ENCODE measurements around the gene RALB. TPM values are rescaled to one million over a fixed set of nuclear protein-coding genes. Genes with fewer than 3 reads are reported as not detected.
A peak's percentile ranks its signal among the peaks of the same experiment; 100 is the strongest.
"Not testable (repeated sequence)": the region's sequence is repeated elsewhere in the genome, so short reads cannot be mapped to it uniquely, and the experiment has no call there.

RALB gene
- total RNA-seq, 1 donor from 2014 or later: 16.3 TPM

DNA sequence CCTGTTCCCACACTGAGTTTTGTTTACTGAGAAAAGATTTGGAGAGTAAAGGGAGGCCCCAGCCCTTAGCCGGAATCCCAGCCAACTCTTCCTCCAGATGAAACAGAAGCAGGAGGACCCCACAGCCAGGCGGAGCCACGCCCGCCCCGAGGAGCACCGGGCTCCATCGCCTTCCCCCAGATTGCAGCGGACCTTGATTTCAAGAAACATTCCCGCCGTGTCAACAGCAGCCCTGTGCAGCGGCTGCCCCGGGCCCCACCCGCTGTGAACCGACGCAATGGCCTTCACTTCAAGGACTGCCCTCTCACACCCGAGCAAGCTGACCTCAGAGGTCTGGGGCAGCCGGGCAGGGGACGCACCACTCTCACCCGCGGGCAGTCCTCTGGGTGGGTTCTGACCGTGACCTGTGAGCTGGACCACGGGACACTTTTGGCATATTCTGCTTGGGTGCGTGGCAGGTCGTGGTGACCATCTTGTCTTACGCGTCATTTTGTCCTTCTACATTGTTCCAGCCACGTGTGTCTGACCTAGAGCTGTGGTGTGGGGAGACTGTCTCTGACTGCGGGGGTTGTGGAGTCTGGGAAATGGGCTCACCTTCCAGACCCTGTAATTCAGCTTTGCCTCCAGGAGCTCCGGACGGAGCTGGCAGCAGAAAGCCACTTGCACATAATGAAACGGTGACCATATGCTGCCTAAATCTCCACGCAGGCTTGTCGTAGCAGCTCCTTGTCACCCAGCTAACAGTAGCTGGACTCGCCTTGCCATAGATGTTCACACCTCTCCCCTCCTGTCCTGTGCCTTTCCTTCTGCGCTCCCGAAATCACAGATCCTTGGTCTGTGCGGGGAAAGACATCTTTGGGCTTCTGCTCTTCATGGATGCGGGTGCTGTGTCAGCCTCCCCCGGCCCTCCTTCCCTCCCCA is 61.3 kb downstream of the RALB start:
- ATAC-seq: peak; percentile 30
- no peak for DNase-seq (ENCODE audit: low spot score)

DNA sequence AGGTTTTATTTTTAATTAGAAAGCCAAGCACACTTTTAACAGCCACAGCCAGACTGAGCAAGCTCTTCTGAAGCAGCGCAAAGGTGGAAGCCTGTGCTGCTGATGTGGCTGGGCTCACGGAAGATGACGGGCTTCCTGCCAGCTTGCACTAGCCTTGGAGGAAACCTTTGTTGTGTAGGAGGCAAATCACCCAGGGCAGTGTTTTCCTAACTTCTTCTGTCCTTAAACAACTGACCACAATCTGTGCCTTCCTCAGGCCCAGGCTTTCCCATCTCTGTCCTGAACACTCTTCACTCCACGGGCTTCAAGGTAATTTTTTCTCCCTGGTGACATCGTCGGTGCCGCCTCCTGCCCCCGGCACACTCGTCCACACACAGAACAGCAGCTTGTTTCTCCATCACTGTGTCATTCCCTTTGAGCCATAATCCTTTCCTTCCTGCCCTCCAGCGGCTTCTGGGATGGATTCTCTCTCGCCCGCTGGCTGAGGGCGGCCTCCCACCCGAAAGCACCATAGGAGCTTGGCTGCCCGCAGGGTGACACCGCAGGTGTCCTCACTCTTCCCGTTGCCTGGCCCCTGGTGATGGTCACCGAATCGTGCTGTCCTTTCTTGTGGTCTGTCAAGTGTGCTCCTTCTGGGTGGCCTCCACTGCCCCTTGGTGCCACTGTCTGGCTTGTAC is 62.2 kb downstream of the RALB start:
- DNase-seq (ENCODE audit: low spot score): no peak
- no peak for ATAC-seq

DNA sequence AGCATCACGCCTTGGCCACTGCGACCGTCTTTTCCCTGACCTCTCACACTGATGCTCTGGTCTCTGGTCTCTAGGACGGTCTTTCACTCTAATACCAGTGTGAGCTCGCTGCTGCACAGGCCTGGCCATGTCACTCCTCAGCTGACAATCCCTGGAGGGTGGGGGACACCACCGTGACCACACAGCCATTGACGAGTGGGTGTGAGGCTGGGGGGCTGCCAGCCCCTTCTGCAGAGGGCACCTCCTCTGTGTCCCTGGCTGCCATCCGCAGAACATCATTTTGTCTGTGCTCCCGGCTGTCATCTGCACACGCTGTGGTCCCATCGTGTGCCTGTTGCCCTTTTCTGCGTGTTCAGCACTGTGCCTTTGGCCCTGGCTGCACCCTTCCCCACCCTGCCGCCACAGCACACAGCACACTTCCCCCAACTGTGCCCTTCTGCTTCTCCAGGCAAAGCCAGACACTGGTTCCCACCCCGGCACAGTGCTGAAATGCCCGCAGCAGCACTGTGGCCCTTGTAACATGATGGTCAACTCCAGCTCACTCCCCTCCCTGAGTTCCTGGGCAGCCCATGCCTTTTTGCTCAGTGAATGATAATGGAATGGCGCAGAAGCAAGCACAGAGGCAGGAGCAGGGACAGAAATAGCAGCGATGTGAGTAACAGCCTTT is 62.8 kb downstream of the RALB start:
- DNase-seq (ENCODE audit: low spot score): no peak

DNA sequence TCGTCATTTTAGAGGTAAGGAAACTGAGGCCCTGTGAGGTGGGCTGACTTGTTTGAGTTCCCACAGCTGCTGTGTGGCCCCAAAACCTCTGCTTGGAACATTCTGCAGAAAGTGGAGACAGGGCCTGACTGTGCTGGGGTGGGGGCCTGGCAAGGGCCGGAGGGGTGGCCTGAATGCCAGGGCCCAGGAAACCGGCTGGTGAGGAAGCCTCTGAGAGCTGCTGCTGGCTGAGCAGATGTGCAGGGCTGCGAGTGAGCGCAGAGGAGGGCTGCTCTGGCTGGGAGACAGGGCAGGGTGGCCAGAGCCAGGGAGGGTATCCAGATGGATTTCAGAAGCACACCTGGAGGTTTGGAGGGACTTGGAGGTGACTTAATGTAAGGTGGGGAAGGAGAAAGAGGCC is 63.4 kb downstream of the RALB start:
- ATAC-seq (no peak), DNase-seq (ENCODE audit: low spot score) (no peak)

More for the DNA sequence above, 62.8 kb downstream of the RALB start:
- no peak for ATAC-seq

DNA sequence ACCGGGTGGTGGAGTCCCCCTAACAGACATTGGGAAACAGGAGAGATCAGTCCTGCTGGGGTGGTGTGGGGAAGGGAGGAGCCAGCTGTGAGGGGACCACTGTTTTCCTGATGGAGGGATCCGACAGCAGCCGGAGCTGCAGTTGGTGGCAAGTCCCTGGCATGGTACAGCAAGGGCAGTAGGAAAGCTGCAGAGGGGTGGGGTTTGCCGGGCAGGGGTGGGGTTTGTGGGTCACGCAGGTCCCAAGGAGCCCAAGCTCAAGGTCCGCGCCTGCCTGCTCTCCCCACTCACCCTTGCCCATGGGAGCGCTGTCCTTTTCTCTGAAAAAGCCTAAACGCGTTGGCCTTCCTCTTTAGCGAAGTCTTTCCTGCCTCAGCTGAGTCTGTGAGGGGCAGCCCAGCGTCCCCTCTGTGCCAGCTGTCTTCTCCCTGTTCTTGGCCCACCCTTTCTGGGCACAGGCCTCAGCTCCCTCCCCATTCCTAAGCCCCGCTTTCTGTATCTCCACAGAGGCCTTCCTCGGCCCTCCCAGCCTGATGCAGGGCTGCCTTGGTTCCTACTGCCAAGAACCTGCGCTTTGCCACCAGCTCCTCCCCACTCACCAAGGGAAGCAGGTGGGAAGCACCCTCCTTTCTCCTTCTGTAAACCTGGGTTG is 64.0 kb downstream of the RALB start:
- DNase-seq (ENCODE audit: low spot score) (no peak), ATAC-seq (no peak)

DNA sequence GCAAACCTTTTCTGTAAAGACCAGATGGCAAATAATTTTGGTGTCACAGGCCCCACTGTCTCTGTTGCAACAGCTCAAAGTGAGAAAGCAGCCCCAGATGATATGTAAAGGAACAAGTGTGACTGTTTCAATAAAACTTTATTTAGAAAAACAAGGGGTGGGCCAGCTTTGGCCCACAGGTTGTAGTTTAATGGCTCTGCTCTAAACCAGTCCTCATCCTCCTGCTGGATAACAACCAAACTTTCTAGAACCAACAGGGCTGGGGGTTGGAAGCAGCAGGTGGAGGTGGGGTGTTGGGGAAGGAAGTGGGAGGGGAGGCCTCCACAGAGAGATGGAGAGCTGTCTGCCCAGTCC is 64.5 kb downstream of the RALB start:
- ATAC-seq: no peak
- no peak for DNase-seq (ENCODE audit: low spot score)

DNA sequence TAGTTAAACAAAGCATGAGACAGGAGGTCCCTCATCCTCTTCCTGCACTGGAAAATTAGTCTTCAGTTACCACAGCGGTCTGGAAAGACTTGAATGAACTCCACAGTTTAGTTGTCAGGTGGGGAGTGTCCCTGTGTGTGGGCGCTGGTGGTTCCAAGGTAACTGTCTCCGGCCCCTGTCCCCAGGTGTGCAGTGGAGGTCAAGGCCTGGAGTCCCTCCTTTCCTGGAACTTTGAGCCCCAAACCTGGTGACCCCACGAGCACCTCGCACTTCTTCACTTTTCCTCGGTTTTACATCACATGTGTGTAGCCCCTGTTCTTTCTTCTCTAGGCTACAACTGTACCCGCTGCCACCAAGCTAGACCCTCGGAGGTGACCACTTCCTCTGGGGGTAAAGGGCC is 65.3 kb downstream of the RALB start:
- ATAC-seq (no peak), DNase-seq (ENCODE audit: low spot score) (no peak)

DNA sequence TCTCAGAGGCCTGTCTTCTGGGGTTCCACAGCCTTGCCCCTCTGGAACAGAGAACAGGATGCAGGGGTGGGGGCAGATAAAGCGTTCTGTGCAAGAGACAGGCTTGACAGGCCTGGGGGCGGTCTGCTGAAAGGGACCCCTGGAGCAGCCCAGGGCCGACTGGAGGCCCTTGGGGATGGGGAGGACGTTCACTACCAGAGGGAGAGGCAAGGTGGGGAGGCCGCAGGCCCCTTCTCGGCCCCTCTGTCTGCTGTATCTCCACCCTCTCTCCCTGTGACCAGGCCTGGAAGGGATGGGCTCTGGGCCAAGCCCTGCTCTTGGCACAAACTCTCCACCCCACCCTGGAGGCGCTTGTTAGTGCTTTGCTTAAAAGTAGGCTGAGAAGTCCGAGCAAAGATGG is 66.0 kb downstream of the RALB start:
- no peak for DNase-seq (ENCODE audit: low spot score)
- no peak for ATAC-seq

DNA sequence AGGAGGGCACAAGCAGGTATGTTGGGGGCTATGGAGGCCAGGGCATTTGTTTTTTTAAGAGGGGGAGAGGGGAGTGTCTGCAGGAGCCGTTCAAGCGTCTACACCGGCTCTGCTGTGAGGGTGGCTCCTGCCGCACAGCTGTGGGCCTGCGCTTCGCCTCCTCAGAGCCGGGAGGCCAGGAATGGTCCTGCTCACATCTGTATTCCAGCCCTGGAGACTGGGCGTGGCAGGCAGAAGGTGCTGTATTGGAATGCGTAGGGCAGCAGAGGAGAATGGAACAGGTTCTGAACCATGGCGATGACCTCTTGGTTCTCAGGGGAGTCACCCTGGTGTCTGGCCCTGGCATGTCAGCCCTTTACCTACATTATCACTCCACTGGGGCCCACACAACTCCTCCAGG is 66.5 kb downstream of the RALB start:
- ATAC-seq (no peak), DNase-seq (ENCODE audit: low spot score) (no peak)

DNA sequence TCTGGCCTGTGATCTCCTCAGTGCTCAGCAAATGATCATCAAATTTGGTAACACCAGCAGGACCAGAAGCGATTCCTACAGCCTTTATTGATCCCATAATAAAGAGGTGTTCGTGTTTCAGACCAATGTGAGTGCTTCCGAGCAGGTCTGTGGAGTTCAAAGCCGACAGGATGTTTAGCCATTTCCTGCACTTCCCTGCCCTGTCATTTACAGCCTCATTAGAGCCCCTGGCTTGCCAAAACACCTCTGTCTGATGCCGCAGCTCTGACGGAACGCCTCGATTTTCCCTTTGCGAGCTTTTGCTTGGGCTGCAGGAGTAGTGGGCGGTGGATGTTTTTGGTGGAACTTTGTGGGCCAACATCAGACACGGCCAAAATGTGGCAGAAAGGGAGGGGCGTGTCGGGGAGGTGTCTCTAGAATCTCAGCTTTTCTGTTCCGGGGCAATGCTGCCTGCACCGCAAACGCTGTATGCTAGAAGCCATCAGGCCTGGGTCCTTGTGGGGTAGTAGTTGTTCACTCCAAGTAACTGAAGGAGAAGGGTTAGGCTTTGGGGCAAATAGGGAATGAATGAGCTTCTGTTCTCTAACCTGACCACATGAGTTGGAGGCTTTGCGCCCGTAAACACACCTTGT is 67.2 kb downstream of the RALB start:
- ATAC-seq (no peak), DNase-seq (ENCODE audit: low spot score) (no peak)

DNA sequence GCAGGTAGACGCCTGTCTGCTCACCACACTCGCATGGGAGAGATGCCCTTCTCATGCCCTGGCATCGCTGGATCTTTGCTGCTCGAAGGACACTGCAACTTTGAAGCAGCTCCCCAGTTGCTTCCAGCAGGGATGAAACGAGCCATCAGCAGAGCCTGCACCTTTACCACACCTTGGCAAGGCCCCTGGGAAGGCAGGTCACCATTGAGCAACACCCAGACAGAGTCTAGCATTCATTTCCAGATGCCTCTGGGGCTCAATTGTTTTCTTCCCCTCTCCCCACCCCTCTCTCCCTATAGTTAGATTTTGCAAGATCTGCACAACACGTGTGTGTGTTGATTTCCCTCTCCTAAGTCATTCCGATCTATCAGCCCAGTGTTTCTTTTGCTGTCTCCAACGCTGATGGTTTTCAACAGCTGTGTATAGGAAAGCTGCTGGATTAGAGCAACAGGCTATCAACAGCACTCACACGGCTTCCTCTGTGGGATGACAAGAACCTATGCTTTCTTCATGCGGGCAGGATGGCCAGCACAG is 67.7 kb downstream of the RALB start:
- ATAC-seq: no peak
- no peak for DNase-seq (ENCODE audit: low spot score)

DNA sequence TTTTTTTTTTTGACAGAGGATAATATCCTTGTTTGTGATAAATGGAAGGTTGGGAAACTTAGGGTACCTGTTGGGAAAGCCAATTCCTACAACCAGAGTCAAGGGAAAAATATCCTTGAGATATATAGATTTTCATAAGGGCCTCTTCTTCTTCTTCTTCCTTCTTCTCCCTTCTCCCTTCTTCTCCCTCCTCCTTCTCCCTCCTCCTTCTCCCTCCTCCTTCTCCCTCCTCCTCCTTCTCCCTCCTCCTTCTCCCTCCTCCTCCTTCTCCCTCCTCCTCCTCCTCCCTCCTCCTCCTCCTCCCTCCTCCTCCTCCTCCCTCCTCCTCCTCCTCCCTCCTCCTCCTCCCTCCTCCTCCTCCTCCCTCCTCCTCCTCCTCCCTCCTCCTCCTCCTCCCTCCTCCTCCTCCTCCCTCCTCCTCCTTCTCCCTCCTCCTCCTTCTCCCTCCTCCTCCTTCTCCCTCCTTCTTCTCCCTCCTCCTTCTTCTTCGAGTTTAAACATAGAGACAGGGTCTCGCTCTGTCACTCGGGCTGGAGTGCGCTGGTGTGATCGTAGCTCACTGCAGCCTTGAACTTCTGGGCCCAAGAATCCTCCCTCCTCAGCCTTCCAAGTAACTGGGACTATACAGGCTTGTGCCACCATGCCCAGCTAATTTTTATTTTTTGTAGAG is 68.4 kb downstream of the RALB start:
- ATAC-seq; DNase-seq (ENCODE audit: low spot score): not testable (repeated sequence)

DNA sequence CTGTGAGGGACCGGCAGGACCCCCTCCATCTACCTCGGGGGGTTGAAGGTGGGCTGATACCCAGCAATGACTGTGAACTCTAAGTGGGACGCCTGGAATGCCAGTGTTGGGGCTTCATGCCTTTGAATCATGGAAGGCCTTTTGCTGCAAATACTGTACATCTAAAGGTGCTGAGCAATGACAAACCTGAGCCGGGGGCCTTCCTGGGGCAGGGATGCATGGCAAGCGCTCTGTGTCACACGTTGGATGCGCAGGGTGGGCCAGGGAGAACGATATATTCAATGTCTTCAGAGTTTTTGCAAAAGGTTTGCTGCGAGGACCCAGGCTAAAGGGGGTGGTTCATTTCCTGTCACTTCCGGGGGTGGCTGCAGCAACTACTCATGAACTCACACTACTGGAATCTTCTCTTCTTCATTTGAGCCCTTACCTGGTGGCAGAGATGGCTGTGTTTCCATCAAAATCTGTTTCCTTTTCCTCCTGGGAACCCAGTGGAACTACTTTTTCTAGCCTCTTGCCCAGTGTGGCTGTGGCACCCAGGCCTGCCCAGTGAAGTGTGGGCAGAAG is 69.2 kb downstream of the RALB start:
- ATAC-seq: no peak

DNA sequence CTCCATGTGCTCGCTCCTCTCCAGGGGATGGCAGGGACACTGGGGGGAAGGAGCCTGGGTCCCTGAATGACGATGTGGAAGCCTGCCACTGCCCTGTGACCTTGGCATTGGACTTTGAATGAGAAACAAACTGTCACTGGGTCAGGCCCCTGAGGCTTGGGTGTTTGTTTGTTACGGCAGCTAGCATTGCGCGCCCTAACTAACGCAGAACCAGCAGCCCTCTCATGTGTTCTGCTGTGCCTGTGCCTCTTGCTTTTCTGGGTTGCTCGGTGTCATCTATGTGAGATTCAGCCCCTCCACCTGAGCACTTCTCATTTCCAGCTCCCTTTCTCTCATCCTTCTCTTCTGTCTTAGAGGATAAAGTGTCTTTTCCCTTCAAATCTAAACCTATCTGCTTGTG is 69.7 kb downstream of the RALB start:
- DNase-seq (ENCODE audit: low spot score) (no peak), ATAC-seq (no peak)

More for the DNA sequence above, 69.2 kb downstream of the RALB start:
- no peak for DNase-seq (ENCODE audit: low spot score)

DNA sequence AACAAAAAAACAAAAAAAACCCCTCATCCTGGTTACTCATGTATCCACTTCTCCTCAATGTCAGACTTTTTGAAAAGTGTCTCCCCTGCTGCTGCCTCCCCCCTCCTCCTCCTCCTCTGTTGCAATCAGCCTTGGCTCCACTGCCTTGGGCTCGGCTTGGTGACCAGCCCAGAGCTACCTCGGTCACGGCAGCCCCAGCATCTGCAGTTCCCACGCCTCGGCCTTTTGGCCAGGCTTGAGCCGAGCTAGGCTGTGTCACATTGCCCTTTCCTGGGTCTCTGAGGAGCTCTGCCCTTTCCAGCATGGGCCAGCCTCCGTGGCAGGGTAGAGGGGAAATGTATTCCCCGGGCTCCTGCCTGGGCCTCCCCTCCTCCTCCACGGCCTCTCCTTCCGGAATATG is 70.6 kb downstream of the RALB start:
- ATAC-seq (peak; percentile 95), DNase-seq (ENCODE audit: low spot score) (peak; percentile 84)

DNA sequence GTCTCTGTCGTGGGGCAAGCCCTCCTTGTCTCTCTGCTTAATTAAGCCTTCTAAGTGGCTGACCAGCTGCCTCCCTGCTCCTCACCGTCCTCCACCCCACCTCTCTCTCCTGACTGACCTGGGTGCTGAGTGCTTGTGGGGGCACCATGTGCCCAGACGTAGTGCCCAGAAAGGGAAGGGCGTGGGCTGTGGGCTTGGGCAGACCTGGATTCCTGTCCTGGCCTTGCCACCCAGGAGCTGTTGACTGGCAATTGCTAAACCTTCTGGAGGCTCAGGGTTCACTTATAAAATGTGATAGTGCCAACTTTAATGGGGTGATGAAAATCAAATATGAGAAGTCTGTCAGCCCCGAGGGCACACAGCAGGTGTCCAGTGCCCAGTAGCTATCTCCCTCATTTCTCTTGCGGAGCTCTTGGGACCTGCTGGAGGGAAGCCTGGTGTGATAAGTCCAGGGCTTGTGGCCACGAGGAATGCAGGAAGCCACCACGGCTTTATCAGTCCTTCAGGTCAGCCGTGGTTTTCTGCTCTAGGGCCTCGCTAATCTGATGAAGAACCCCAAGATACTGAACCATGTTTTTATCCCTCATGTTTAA is 71.3 kb downstream of the RALB start:
- DNase-seq (ENCODE audit: low spot score): no peak
- peak; percentile 54 for ATAC-seq

DNA sequence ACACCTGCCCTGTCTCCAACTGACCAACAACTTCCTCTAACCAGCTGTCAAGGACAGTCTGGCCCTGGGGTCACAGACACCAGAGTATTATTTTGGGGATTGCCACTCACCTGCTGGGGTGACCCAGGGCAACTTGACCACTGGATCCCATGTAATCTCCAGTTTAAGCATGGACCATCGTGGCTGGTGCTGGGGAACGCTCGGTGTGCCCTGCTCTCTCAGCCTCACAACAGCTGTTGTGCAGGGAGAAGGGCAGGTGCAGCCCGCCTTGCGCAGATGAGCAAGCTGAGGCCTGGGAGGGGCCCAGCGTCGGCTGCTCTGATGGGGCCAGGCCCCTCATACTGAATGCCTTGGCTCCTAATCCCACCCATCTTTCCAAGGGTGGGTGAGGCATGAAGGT is 72.3 kb downstream of the RALB start:
- DNase-seq (ENCODE audit: low spot score) (no peak), ATAC-seq (no peak)

DNA sequence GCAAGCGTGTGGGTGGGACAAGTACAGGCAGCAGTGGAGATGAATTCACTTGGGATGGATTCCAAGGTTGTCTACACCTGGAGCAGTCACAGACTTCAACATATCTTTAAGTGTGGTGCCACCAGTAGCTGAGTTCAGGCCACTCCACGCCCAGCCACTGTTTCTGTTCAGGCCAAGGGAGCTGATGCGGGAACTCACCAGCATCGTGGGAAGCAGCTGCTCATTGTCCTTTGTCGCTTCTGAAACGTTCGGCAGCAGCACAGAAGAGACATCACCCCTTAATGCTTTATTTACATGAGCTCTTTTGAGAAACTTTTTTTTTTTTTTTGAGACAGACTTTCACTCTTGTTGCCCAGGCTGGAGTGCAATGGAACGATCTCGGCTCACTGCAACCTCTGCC is 73.4 kb downstream of the RALB start:
- DNase-seq (ENCODE audit: low spot score): no peak

More for the DNA sequence above, 73.4 kb downstream of the RALB start:
- no peak for ATAC-seq

All from left lobe of liver (tissue), 2 donors.